Body of pancreas (tissue), 4 donors: ENCODE measurements around the gene SLC11A1.

ENCODE experiments used
- CTCF ChIP-seq, 7 experiments: fragments of 450-650 bp in 4 of 7; fragments of 200-600 bp in 3 of 7; sonication (generic) in 3 of 7; IDR thresholded peaks; one replicate each; pipeline ENCODE4 v1.5.1; 2016 to 2019; ENCODE audit warnings: antibody characterized with exemption in 7 of 7
- POLR2A ChIP-seq, 3 donors: fragments of 450-650 bp; IDR thresholded peaks; one replicate each; pipeline ENCODE4 v1.6.1; 2016; ENCODE audit warnings: antibody characterized with exemption in 3 of 3, mild to moderate bottlenecking in 2 of 3

- TF ChIP-seq CTCF (IDR thresholded peaks at IDR 0.05) (no peak), POLR2A (IDR thresholded peaks at IDR 0.05) (no peak)
Measured at GRCh38 chr2:218384975-218385374, 2.9 kb downstream of the SLC11A1 start.
